Measurements from ENCODE around the gene GUCY1A2. TPM values are rescaled to one million over a fixed set of nuclear protein-coding genes. Genes with fewer than 3 reads are reported as not detected.

Gene GUCY1A2
- total RNA-seq, 1 experiment from 2014 or later = 0.55 TPM

- no peaks in the 10 kb centered on the region for H4K20me1 ChIP-seq (ENCODE audit: control insufficient read depth, insufficient read depth, insufficient read length)
- no peak overlapping the region for H2BK20ac ChIP-seq (ENCODE audit: low read depth, low read length, poor library complexity, severe bottlenecking)
- no peak for TF ChIP-seq CTCF (conservative IDR thresholded peaks at IDR 0.05)
- no peaks in the 10 kb centered on the region for H3K27me3 ChIP-seq (ENCODE audit: insufficient read depth, low read length)
- no CpG with 5 or more reads among the region's 1 CpG for WGBS (ENCODE audit: extremely low coverage, insufficient read length, low lambda C conversion rate)
- no peak overlapping the region for H3K56ac ChIP-seq (ENCODE audit: insufficient read length, low read depth, low read length)
- Mint-ChIP-seq H3K9me3 (no peaks in the 10 kb centered on the region; a peak in 1 of 5 replicates), H3K36me3 (ENCODE audit: insufficient read depth in 1 of 3, low read depth in 3 of 3) (no peaks in the 10 kb centered on the region), H3K27ac (no peak overlapping the region), H3K4me1 (no peaks in the 10 kb centered on the region), H3K4me3 (no peak overlapping the region), H3K27me3 (ENCODE audit: low read depth) (no peaks in the 10 kb centered on the region)
- no peak overlapping the region for H3K23ac ChIP-seq (ENCODE audit: insufficient read length, low read depth, low read length)
- H3K9me3 ChIP-seq (ENCODE audit: control insufficient read depth, low read depth, low read length) = no peaks in the 10 kb centered on the region
- H3K79me1 ChIP-seq (ENCODE audit: insufficient read depth, low read depth, low read length, poor library complexity, severe bottlenecking) = no peaks in the 10 kb centered on the region
- no peak overlapping the region for H3K14ac ChIP-seq (ENCODE audit: insufficient read depth, low read length)
- no peak overlapping the region for H2BK12ac ChIP-seq (ENCODE audit: insufficient read length, low read depth, low read length)
- no peak overlapping the region for H2AFZ ChIP-seq (ENCODE audit: low read length)
- no peak overlapping the region for H2BK15ac ChIP-seq (ENCODE audit: low read depth, low read length)
- no peaks in the 10 kb centered on the region for H3K79me2 ChIP-seq (ENCODE audit: insufficient read depth, low read length)
- no peak overlapping the region for H3K18ac ChIP-seq (ENCODE audit: insufficient read length, low read depth, low read length)
- H3K4me2 ChIP-seq (ENCODE audit: insufficient read depth, insufficient read length, low read length) = no peak overlapping the region
- H3K4ac ChIP-seq (ENCODE audit: low read depth, low read length) = no peak overlapping the region
- H4K91ac ChIP-seq (ENCODE audit: insufficient read length, low read depth, low read length) = no peak overlapping the region
- H4K8ac ChIP-seq (replicated peaks; ENCODE audit: insufficient read length, low read depth, low read length) = no peak overlapping the region
- no peak overlapping the region for H2BK120ac ChIP-seq (ENCODE audit: low read depth, low read length, poor library complexity, severe bottlenecking)
- H3K27ac ChIP-seq (ENCODE audit: insufficient read length, low read depth, low read length) = no peak overlapping the region
- no peak overlapping the region for H3T11ph ChIP-seq (ENCODE audit: low read length)
- no peak for DNase-seq
- no peak overlapping the region for H3K9ac ChIP-seq (ENCODE audit: extremely low read depth, insufficient read length, low read length)
- no peak overlapping the region for H2BK5ac ChIP-seq (ENCODE audit: insufficient read length, low read length)
- no peak overlapping the region for H2AK5ac ChIP-seq (ENCODE audit: insufficient read length, low read length)
- no peaks in the 10 kb centered on the region for H3K23me2 ChIP-seq (ENCODE audit: insufficient read length, low read depth, low read length, poor library complexity, severe bottlenecking)
- no peak overlapping the region for H4K5ac ChIP-seq (ENCODE audit: insufficient read length, low read depth, low read length)
- no peaks in the 10 kb centered on the region for H3K4me1 ChIP-seq (ENCODE audit: insufficient read depth, low read length)
Observed at GRCh38 chr11:106813806-106814205, 204.5 kb downstream of the GUCY1A2 start.

Data from H9 (cell line).